Testis (tissue), 3 donors: Measurements from ENCODE around the gene DNAAF2. TPM values are rescaled to one million over a fixed set of nuclear protein-coding genes. Genes with fewer than 3 reads are reported as not detected.

ENCODE experiments used
- DNase-seq: peaks from one replicate; pipeline ENCODE4 v3.0.0-alpha.2; 2019
- H3K27ac ChIP-seq, 2 donors: fragments of 200-600 bp; sonication (generic); one replicate each; pipeline ENCODE4 v1.5.1; 2019
- H3K27me3 ChIP-seq: fragments of 200-600 bp; sonication (generic); one replicate; pipeline ENCODE4 v1.5.1; 2019
- H3K36me3 ChIP-seq: fragments of 200-600 bp; sonication (generic); one replicate; pipeline ENCODE4 v1.5.1; 2017; ENCODE audit warnings: low read depth; ENCODE audit errors: missing control alignments
- H3K4me1 ChIP-seq: fragments of 200-600 bp; sonication (generic); one replicate; pipeline ENCODE4 v1.5.1; 2019
- H3K4me3 ChIP-seq, 2 donors: fragments of 200-600 bp; sonication (generic); one replicate each; pipeline ENCODE4 v1.5.1; 2017 to 2019
- H3K9me3 ChIP-seq: fragments of 200-600 bp; sonication (generic); one replicate; pipeline ENCODE4 v1.5.1; 2017
- POLR2A ChIP-seq: fragments of 450-650 bp; IDR thresholded peaks from one replicate; pipeline ENCODE4 v1.6.1; 2017; ENCODE audit warnings: antibody characterized with exemption, mild to moderate bottlenecking, moderate library complexity
- WGBS, 2 donors: methylation state at CpG; one replicate each; pipeline ENCODE4 v1.1.5; 2018; 5-methylcytosine and 5-hydroxymethylcytosine counted together
- intact Hi-C: fragments of 100-400 bp; cut with DNase I; formaldehyde crosslinking; loops from one replicate; pipeline ENCODE4 v1.15.1; 2023; ENCODE audit warnings: low total_unique reads
- polyA plus RNA-seq: library from polyadenylated mRNA; stranded (reverse); fragments of 350-450 nt; fragmentation: Illumina TruSeq; extraction: RNeasy Lipid Tissue Mini Kit (QIAGEN cat#74804); gene quantifications from one replicate; pipeline ENCODE4 v1.2.3, GENCODE V29; 2014; ENCODE audit warnings: low read depth, low replicate concordance; ENCODE audit not compliant: insufficient read depth
- total RNA-seq, 2 donors: library from RNA; depleted of rRNA; stranded (reverse); fragments of >200 nt; gene quantifications; one replicate each; pipeline ENCODE4 v1.2.3, GENCODE V29; 2016
- TF ChIP-seq, protein P1 (sequence below), 3 experiments: fragments of 450-650 bp in 2 of 3; fragments of 200-600 bp in 1 of 3; sonication (generic) in 1 of 3; IDR thresholded peaks; one replicate each; pipeline ENCODE4 v1.5.1; 2016 to 2019; ENCODE audit warnings: antibody characterized with exemption in 3 of 3, mild to moderate bottlenecking in 2 of 3, moderate library complexity in 1 of 3

Gene DNAAF2
- total and polyA plus RNA-seq, 3 donors from 2014 or later = 12.7 to 18.2 (median 15.3) TPM

DNA sequence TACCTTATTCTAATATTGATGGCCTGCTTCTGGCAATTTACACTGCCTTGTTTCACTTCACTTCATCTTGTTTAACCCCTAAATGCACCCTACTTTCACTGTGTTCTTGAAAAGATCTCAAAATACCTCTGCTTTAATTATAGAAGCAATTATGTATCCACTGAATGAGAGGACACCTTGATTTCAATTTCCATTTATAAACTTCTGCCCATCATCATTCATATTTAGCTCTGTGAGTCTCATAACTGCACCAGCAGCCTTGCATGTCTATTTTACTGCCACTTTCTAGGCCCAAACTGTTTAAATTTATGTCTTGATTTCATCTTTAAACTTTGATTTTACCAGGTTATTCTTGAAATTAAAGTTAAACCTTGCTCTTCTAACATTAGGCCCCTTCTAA, 7.1 kb upstream of the DNAAF2 start:
- no peak for TF ChIP-seq POLR2A
- Histone ChIP-seq H3K9me3 (no peaks in the 10 kb centered on the region), H3K27ac (peak overlapping the region; percentile 24 to 57)

DNA sequence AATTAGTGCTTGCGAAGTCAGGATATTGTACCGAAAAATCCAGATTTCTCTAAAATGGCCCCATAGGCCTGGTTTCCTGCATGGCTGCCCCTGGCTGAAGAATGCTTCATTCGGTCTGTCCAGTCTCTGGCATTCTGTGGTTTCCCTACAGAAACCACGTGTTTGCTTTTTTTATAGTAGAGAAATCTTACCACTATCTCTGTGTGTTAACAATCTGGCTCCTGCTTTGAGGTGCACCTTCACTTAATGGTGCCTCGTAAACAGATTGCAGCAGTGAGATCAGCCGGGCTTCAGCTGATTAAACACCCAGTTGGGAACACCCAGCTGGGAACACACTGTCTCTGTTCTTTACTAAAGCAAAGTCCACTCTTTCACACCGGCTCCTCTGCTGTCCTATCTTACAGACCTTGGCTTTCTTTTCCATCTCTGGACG, 6.7 kb upstream of the DNAAF2 start:
- H3K36me3 ChIP-seq = no peaks in the 10 kb centered on the region
- H3K4me1 ChIP-seq = peaks cover 25% of the 10 kb centered on the region
- H3K27me3 ChIP-seq = no peaks in the 10 kb centered on the region
- no peaks in the 10 kb centered on the region for H3K9me3 ChIP-seq
- H3K4me3 ChIP-seq = no peak overlapping the region
- intact Hi-C loops = no loop called here
- WGBS, 2 donors = 48 to 57% methylated on average over 8 of the region's 8 CpGs
- H3K27ac ChIP-seq = peak overlapping the region; percentile 24 to 57
- TF ChIP-seq, protein P1, sequence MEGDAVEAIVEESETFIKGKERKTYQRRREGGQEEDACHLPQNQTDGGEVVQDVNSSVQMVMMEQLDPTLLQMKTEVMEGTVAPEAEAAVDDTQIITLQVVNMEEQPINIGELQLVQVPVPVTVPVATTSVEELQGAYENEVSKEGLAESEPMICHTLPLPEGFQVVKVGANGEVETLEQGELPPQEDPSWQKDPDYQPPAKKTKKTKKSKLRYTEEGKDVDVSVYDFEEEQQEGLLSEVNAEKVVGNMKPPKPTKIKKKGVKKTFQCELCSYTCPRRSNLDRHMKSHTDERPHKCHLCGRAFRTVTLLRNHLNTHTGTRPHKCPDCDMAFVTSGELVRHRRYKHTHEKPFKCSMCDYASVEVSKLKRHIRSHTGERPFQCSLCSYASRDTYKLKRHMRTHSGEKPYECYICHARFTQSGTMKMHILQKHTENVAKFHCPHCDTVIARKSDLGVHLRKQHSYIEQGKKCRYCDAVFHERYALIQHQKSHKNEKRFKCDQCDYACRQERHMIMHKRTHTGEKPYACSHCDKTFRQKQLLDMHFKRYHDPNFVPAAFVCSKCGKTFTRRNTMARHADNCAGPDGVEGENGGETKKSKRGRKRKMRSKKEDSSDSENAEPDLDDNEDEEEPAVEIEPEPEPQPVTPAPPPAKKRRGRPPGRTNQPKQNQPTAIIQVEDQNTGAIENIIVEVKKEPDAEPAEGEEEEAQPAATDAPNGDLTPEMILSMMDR (IDR thresholded peaks at IDR 0.05) = no peak
- no peak for TF ChIP-seq POLR2A
- peak; percentile 55 for DNase-seq

More for the DNA sequence above, 7.1 kb upstream of the DNAAF2 start:
- DNase-seq = no peak
- Histone ChIP-seq H3K4me3 (no peak overlapping the region), H3K4me1 (peaks cover 20% of the 10 kb centered on the region), H3K27me3 (no peaks in the 10 kb centered on the region), H3K36me3 (no peaks in the 10 kb centered on the region)
- intact Hi-C loops = no loop called here

DNA sequence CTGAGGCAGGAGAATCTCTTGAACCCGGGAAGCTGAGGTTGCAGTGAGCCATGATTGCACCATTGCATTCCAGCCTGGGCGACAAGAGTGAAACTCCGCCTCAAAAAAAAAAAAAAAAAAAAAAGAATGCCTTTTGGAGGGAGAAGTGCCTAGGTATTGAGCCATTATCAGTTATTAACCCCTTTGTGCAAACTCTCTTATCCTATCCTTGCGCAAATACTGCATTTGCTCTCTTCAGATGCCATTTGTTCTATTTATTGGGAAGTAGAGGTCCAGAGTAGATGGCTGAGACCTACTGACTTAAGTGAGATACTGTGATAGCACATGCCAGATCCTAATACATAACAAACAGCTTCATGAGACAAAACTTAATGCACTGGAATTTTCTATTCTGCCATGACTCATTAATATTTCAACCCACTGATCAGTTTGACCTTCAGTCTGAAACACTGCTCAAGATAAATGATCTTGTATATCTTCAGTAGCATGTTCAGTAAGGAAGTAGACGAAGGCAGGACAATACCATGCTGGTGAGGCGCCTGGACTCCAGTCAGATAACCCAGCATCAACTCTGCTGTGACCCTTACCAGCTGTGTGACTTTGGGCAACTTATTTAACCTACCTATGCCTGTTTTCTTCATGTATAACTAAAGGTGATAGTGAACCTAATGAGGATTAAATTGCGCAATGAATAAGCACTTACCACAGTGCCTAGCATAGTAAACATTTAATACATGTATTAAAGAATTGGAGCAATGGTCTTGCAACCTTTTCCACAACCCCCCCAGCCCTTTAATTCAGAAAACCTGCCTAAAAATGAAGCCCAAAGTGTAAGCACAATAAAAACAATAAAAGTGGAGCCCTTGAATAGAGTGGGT, 5.7 kb upstream of the DNAAF2 start:
- WGBS, 2 donors = 89 to 91% methylated on average over 7 of the region's 7 CpGs
- intact Hi-C loops = no loop called here
- DNase-seq = no peak
- H3K27ac ChIP-seq = peak overlapping the region in 1 of 2 donors; percentile 57
- no peaks in the 10 kb centered on the region for H3K9me3 ChIP-seq
- H3K4me1 ChIP-seq = peaks cover 27% of the 10 kb centered on the region
- H3K27me3 ChIP-seq = no peaks in the 10 kb centered on the region
- H3K36me3 ChIP-seq = no peaks in the 10 kb centered on the region
- no peak overlapping the region for H3K4me3 ChIP-seq
- TF ChIP-seq POLR2A = no peak
- TF ChIP-seq, protein P1 (IDR thresholded peaks at IDR 0.05) = no peak

DNA sequence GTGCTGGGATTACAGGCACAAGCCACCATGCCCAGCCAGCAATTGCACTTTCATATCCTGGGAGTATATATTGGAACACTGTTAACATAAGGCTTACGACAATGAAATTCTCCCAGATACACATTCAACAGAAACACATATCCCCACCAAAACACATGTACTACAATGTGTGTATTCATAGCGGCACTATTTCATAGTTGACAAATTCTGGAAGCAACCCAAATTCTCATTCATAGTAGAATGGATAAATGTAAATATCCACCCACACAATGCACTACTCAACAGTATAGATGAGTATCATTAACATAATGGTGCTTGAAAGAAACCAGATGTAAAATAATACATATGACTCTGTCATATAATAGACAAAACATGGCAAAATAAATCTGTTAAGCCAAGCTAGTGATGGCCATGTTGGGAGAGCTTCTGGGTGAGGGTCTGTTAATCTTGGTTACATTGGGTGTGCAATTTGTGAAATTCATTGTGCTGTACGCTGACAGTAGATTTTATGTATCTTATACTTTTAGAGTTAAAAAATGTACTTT, 2.6 kb upstream of the DNAAF2 start:
- H3K27me3 ChIP-seq = no peaks in the 10 kb centered on the region
- no peaks in the 10 kb centered on the region for H3K9me3 ChIP-seq
- TF ChIP-seq, protein P1 (IDR thresholded peaks at IDR 0.05) = no peak
- TF ChIP-seq POLR2A = no peak
- intact Hi-C loops = no loop called here
- WGBS, 2 donors = 88% methylated on average over 3 of the region's 3 CpGs
- no peaks in the 10 kb centered on the region for H3K36me3 ChIP-seq
- H3K27ac ChIP-seq = no peak overlapping the region
- no peak for DNase-seq
- peaks cover 25% of the 10 kb centered on the region for H3K4me1 ChIP-seq
- H3K4me3 ChIP-seq = no peak overlapping the region

DNA sequence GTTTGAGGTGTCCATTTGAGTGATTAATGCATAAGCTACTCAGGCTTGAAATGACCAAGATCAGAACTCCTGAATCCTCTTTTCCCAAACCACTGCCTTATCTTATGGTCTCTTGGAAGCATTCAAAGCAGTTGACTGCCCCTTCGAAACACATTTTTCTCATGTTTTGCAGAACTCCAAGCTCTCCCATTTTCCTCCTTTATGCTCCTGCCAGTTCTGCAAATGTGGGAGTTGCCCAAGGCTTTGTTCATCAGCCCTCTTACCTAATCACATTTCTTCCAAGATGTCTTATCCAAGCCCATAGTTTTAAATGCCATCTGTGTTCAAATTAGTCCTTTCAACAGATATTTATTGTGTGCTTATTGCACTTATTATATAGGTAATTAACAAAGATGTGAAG, 1.8 kb upstream of the DNAAF2 start:
- H3K27me3 ChIP-seq = no peaks in the 10 kb centered on the region
- intact Hi-C loops = no loop called here
- 41 to 75% methylated on average over 1 of the region's 1 CpG for WGBS, 2 donors
- no peak for DNase-seq
- H3K9me3 ChIP-seq = no peaks in the 10 kb centered on the region
- TF ChIP-seq, protein P1 (IDR thresholded peaks at IDR 0.05) = no peak
- no peak for TF ChIP-seq POLR2A
- peaks cover 25% of the 10 kb centered on the region for H3K4me1 ChIP-seq
- H3K4me3 ChIP-seq = no peak overlapping the region
- no peaks in the 10 kb centered on the region for H3K36me3 ChIP-seq
- no peak overlapping the region for H3K27ac ChIP-seq
